Renal pelvis (tissue), 4 donors: ENCODE measurements around the gene GPC3. TPM values are rescaled to one million over a fixed set of nuclear protein-coding genes. Genes with fewer than 3 reads are reported as not detected.

ENCODE experiments used
- DNase-seq: peaks from one replicate; pipeline ENCODE4 v3.0.0-alpha.2; 2013
- polyA plus RNA-seq, 3 donors: library from polyadenylated mRNA; unstranded; fragments of 120-200 nt; gene quantifications; one replicate each; pipeline ENCODE4 v1.2.1, GENCODE V29; 2013; ENCODE audit not compliant: insufficient read length in 3 of 3

The GPC3 gene
- polyA plus RNA-seq, 3 donors, result 934 to 1,259 (median 988) TPM

GRCh38 chrX:133854290-133854689 lies 131.1 kb downstream of the GPC3 start:
- no peak for DNase-seq

GRCh38 chrX:133852837-133853356 lies 132.5 kb downstream of the GPC3 start:
- no peak for DNase-seq

- DNase-seq, result no peak
Measured at GRCh38 chrX:133852401-133852800, 133.0 kb downstream of the GPC3 start.

GRCh38 chrX:133850399-133850798 lies 135.0 kb downstream of the GPC3 start:
- DNase-seq, result no peak

GRCh38 chrX:133849676-133850075 lies 135.7 kb downstream of the GPC3 start:
- no peak for DNase-seq

- DNase-seq, result no peak
Measured at GRCh38 chrX:133847340-133847994, 137.9 kb downstream of the GPC3 start.

- DNase-seq, result no peak
Measured at GRCh38 chrX:133846311-133846710, 139.1 kb downstream of the GPC3 start.

- DNase-seq, result no peak
Measured at GRCh38 chrX:133840415-133840814, 145.0 kb downstream of the GPC3 start.

GRCh38 chrX:133838761-133839676 lies 146.4 kb downstream of the GPC3 start:
- DNase-seq, result peak; percentile 36

GRCh38 chrX:133837091-133837490 lies 148.3 kb downstream of the GPC3 start:
- DNase-seq, result no peak

- DNase-seq, result no peak
Measured at GRCh38 chrX:133836561-133836960, 148.8 kb downstream of the GPC3 start.

- DNase-seq, result no peak
Measured at GRCh38 chrX:133834771-133835170, 150.6 kb downstream of the GPC3 start.

- DNase-seq, result no peak
Measured at GRCh38 chrX:133819546-133819945, 165.8 kb downstream of the GPC3 start.

GRCh38 chrX:133818019-133818418 lies 167.4 kb downstream of the GPC3 start:
- DNase-seq, result no peak

- DNase-seq, result no peak
Measured at GRCh38 chrX:133815496-133815895, 169.9 kb downstream of the GPC3 start.

- no peak for DNase-seq
Measured at GRCh38 chrX:133813971-133814370, 171.4 kb downstream of the GPC3 start.

GRCh38 chrX:133812402-133812801 lies 173.0 kb downstream of the GPC3 start:
- DNase-seq, result no peak

GRCh38 chrX:133810925-133811324 lies 174.5 kb downstream of the GPC3 start:
- no peak for DNase-seq

- DNase-seq, result no peak
Measured at GRCh38 chrX:133804072-133804471, 181.3 kb downstream of the GPC3 start.

- no peak for DNase-seq
Measured at GRCh38 chrX:133796282-133796681, 189.1 kb downstream of the GPC3 start.

- DNase-seq, result no peak
Measured at GRCh38 chrX:133794126-133794525, 191.3 kb downstream of the GPC3 start.

- DNase-seq, result no peak
Measured at GRCh38 chrX:133793626-133794025, 191.8 kb downstream of the GPC3 start.
